Left renal cortex interstitium (tissue), 4 donors: ENCODE data around the gene IER5. TPM values are rescaled to one million over a fixed set of nuclear protein-coding genes. Genes with fewer than 3 reads are reported as not detected.
A peak's percentile ranks its signal among the peaks of the same experiment; 100 is the strongest.
"Not testable (repeated sequence)": the region's sequence is repeated elsewhere in the genome, so short reads cannot be mapped to it uniquely, and the experiment has no call there.

ENCODE experiments used
- DNase-seq, 4 donors: peaks; one replicate each; pipeline ENCODE4 v3.0.0-alpha.2; 2013; ENCODE audit warnings: low read depth in 4 of 4, low spot score in 2 of 4, missing footprints in 1 of 4
- polyA plus RNA-seq, 4 donors: library from polyadenylated mRNA; unstranded; fragments of 120-200 nt; gene quantifications; one replicate each; pipeline ENCODE4 v1.2.1, GENCODE V29; 2013; ENCODE audit not compliant: insufficient read length in 4 of 4

IER5 gene
- polyA plus RNA-seq, result 1 to 10 TPM; 5.8 to 7.9 (median 6.3) TPM

- peak; percentile 84 to 95 (median 90) for DNase-seq
Observed at GRCh38 chr1:181088079-181089016, at the start of gene IER5. IER5 (plus strand) TSS chr1:181088700; CDS start chr1:181088903, 203 bp downstream.

- DNase-seq, result no peak
Observed at GRCh38 chr1:181040284-181040865, 48.1 kb upstream of the IER5 start.

- DNase-seq, result no peak
Observed at GRCh38 chr1:181043025-181043888, 45.2 kb upstream of the IER5 start.

- no peak for DNase-seq
Observed at GRCh38 chr1:181044449-181044966, 44.0 kb upstream of the IER5 start.

- not testable (repeated sequence) for DNase-seq
Observed at GRCh38 chr1:181045946-181046345, 42.6 kb upstream of the IER5 start.

GRCh38 chr1:181049378-181049777, 39.1 kb upstream of the IER5 start:
- no peak for DNase-seq

- DNase-seq, result no peak
Observed at GRCh38 chr1:181050922-181051321, 37.6 kb upstream of the IER5 start.

GRCh38 chr1:181056560-181056959, 31.9 kb upstream of the IER5 start:
- DNase-seq, result no peak

- no peak for DNase-seq
Observed at GRCh38 chr1:181057079-181057478, 31.4 kb upstream of the IER5 start.

GRCh38 chr1:181059435-181059834, 29.1 kb upstream of the IER5 start:
- DNase-seq, result no peak

GRCh38 chr1:181060066-181060465, 28.4 kb upstream of the IER5 start:
- no peak for DNase-seq

GRCh38 chr1:181060947-181061346, 27.6 kb upstream of the IER5 start:
- not testable (repeated sequence) for DNase-seq

GRCh38 chr1:181061487-181061886, 27.0 kb upstream of the IER5 start:
- no peak for DNase-seq

GRCh38 chr1:181061891-181062835, 26.3 kb upstream of the IER5 start:
- DNase-seq, result no peak

GRCh38 chr1:181062836-181063428, 25.6 kb upstream of the IER5 start:
- DNase-seq, result no peak

- no peak for DNase-seq
Observed at GRCh38 chr1:181064011-181064623, 24.4 kb upstream of the IER5 start.

- DNase-seq, result no peak
Observed at GRCh38 chr1:181064702-181065101, 23.8 kb upstream of the IER5 start.

GRCh38 chr1:181073638-181074037, 14.9 kb upstream of the IER5 start:
- no peak for DNase-seq
